ENCODE results near the gene GLRX5.

The GLRX5 gene

GRCh38 chr14:95551435-95551834, 16.6 kb downstream of the GLRX5 start:
- H3K4me1 ChIP-seq (ENCODE audit: insufficient read depth, low read length) = peaks cover 10% of the 10 kb centered on the region
- peaks cover 8% of the 10 kb centered on the region; the same call in 1 of the 2 replicates for H3K27me3 ChIP-seq (ENCODE audit: insufficient read depth, low read length)
- no peaks in the 10 kb centered on the region for H3K36me3 ChIP-seq (ENCODE audit: insufficient read depth, low read length)
- no peak overlapping the region for H3K4me3 ChIP-seq (ENCODE audit: low read length)
- no peaks in the 10 kb centered on the region for H3K9me3 ChIP-seq (ENCODE audit: insufficient read depth, low read depth, low read length)
- WGBS = 100% methylated on average over 1 of the region's 1 CpG
- no peak overlapping the region for H3K9ac ChIP-seq (ENCODE audit: low read depth, low read length)
- H3K27ac ChIP-seq (ENCODE audit: low read depth, low read length) = no peak overlapping the region

- Histone ChIP-seq H3K4me3 (ENCODE audit: low read length) (no peak overlapping the region), H3K9me3 (ENCODE audit: insufficient read depth, low read depth, low read length) (no peaks in the 10 kb centered on the region), H3K27ac (ENCODE audit: low read depth, low read length) (no peak overlapping the region), H3K27me3 (ENCODE audit: insufficient read depth, low read length) (peaks cover 10% of the 10 kb centered on the region; the same call in 1 of the 2 replicates), H3K9ac (ENCODE audit: low read depth, low read length) (no peak overlapping the region), H3K36me3 (ENCODE audit: insufficient read depth, low read length) (no peaks in the 10 kb centered on the region), H3K4me1 (ENCODE audit: insufficient read depth, low read length) (peaks cover 3% of the 10 kb centered on the region)
- 98% methylated on average over 7 of the region's 7 CpGs for WGBS
Measured at GRCh38 chr14:95553141-95553540, 18.3 kb downstream of the GLRX5 start.

- peaks cover 13% of the 10 kb centered on the region; the same call in 1 of the 2 replicates for H3K27me3 ChIP-seq (ENCODE audit: insufficient read depth, low read length)
- 89% methylated on average over 10 of the region's 10 CpGs for WGBS
- no peak overlapping the region for H3K4me3 ChIP-seq (ENCODE audit: low read length)
- no peak overlapping the region for H3K27ac ChIP-seq (ENCODE audit: low read depth, low read length)
- H3K4me1 ChIP-seq (ENCODE audit: insufficient read depth, low read length) = peaks cover 3% of the 10 kb centered on the region
- H3K36me3 ChIP-seq (ENCODE audit: insufficient read depth, low read length) = no peaks in the 10 kb centered on the region
- H3K9me3 ChIP-seq (ENCODE audit: insufficient read depth, low read depth, low read length) = no peaks in the 10 kb centered on the region
- no peak overlapping the region for H3K9ac ChIP-seq (ENCODE audit: low read depth, low read length)
Measured at GRCh38 chr14:95555053-95555452, 20.2 kb downstream of the GLRX5 start.

- H3K36me3 ChIP-seq (ENCODE audit: insufficient read depth, low read length) = no peaks in the 10 kb centered on the region
- H3K27me3 ChIP-seq (ENCODE audit: insufficient read depth, low read length) = peaks cover 13% of the 10 kb centered on the region; the same call in 1 of the 2 replicates
- H3K4me3 ChIP-seq (ENCODE audit: low read length) = no peak overlapping the region
- H3K4me1 ChIP-seq (ENCODE audit: insufficient read depth, low read length) = peaks cover 12% of the 10 kb centered on the region
- H3K9me3 ChIP-seq (ENCODE audit: insufficient read depth, low read depth, low read length) = no peaks in the 10 kb centered on the region
- H3K9ac ChIP-seq (ENCODE audit: low read depth, low read length) = no peak overlapping the region
- WGBS = 72% methylated on average over 11 of the region's 11 CpGs
- no peak overlapping the region for H3K27ac ChIP-seq (ENCODE audit: low read depth, low read length)
Measured at GRCh38 chr14:95557291-95557690, 22.4 kb downstream of the GLRX5 start.

- Histone ChIP-seq H3K27me3 (ENCODE audit: insufficient read depth, low read length) (peaks cover 13% of the 10 kb centered on the region; the same call in 1 of the 2 replicates), H3K27ac (ENCODE audit: low read depth, low read length) (no peak overlapping the region), H3K36me3 (ENCODE audit: insufficient read depth, low read length) (no peaks in the 10 kb centered on the region), H3K4me3 (ENCODE audit: low read length) (no peak overlapping the region), H3K4me1 (ENCODE audit: insufficient read depth, low read length) (peaks cover 12% of the 10 kb centered on the region), H3K9ac (ENCODE audit: low read depth, low read length) (no peak overlapping the region), H3K9me3 (ENCODE audit: insufficient read depth, low read depth, low read length) (no peaks in the 10 kb centered on the region)
- WGBS = 56% methylated on average over 2 of the region's 2 CpGs
Measured at GRCh38 chr14:95557832-95558231, 23.0 kb downstream of the GLRX5 start.

- no peak overlapping the region for H3K9ac ChIP-seq (ENCODE audit: low read depth, low read length)
- H3K4me1 ChIP-seq (ENCODE audit: insufficient read depth, low read length) = peaks cover 12% of the 10 kb centered on the region
- 83% methylated on average over 6 of the region's 6 CpGs for WGBS
- peaks cover 13% of the 10 kb centered on the region; the same call in 1 of the 2 replicates for H3K27me3 ChIP-seq (ENCODE audit: insufficient read depth, low read length)
- no peaks in the 10 kb centered on the region for H3K9me3 ChIP-seq (ENCODE audit: insufficient read depth, low read depth, low read length)
- no peaks in the 10 kb centered on the region for H3K36me3 ChIP-seq (ENCODE audit: insufficient read depth, low read length)
- no peak overlapping the region for H3K27ac ChIP-seq (ENCODE audit: low read depth, low read length)
- no peak overlapping the region for H3K4me3 ChIP-seq (ENCODE audit: low read length)
Measured at GRCh38 chr14:95559203-95559602, 24.4 kb downstream of the GLRX5 start.

GRCh38 chr14:95561001-95561412, 26.2 kb downstream of the GLRX5 start:
- 19% methylated on average over 14 of the region's 14 CpGs for WGBS
- Histone ChIP-seq H3K4me1 (ENCODE audit: insufficient read depth, low read length) (peaks cover 12% of the 10 kb centered on the region), H3K9me3 (ENCODE audit: insufficient read depth, low read depth, low read length) (no peaks in the 10 kb centered on the region), H3K36me3 (ENCODE audit: insufficient read depth, low read length) (no peaks in the 10 kb centered on the region), H3K9ac (ENCODE audit: low read depth, low read length) (no peak overlapping the region), H3K27ac (ENCODE audit: low read depth, low read length) (no peak overlapping the region), H3K4me3 (ENCODE audit: low read length) (no peak overlapping the region), H3K27me3 (ENCODE audit: insufficient read depth, low read length) (peaks cover 9% of the 10 kb centered on the region; the same call in 1 of the 2 replicates)

- Histone ChIP-seq H3K36me3 (ENCODE audit: insufficient read depth, low read length) (no peaks in the 10 kb centered on the region), H3K9me3 (ENCODE audit: insufficient read depth, low read depth, low read length) (no peaks in the 10 kb centered on the region), H3K27ac (ENCODE audit: low read depth, low read length) (no peak overlapping the region), H3K9ac (ENCODE audit: low read depth, low read length) (no peak overlapping the region), H3K4me3 (ENCODE audit: low read length) (no peak overlapping the region), H3K27me3 (ENCODE audit: insufficient read depth, low read length) (peaks cover 2% of the 10 kb centered on the region; the same call in 1 of the 2 replicates), H3K4me1 (ENCODE audit: insufficient read depth, low read length) (peaks cover 9% of the 10 kb centered on the region)
- WGBS = 86% methylated on average over 18 of the region's 18 CpGs
Measured at GRCh38 chr14:95562892-95563685, 28.2 kb downstream of the GLRX5 start.

GRCh38 chr14:95564060-95564459, 29.2 kb downstream of the GLRX5 start:
- Histone ChIP-seq H3K4me1 (ENCODE audit: insufficient read depth, low read length) (peaks cover 9% of the 10 kb centered on the region), H3K36me3 (ENCODE audit: insufficient read depth, low read length) (no peaks in the 10 kb centered on the region)
- 64% methylated on average over 4 of the region's 4 CpGs for WGBS

GRCh38 chr14:95569440-95569839, 34.6 kb downstream of the GLRX5 start:
- H3K4me1 ChIP-seq (ENCODE audit: insufficient read depth, low read length) = no peaks in the 10 kb centered on the region
- no peak overlapping the region for H3K4me3 ChIP-seq (ENCODE audit: low read length)
- H3K36me3 ChIP-seq (ENCODE audit: insufficient read depth, low read length) = no peaks in the 10 kb centered on the region
- WGBS = 93% methylated on average over 3 of the region's 3 CpGs
- H3K27ac ChIP-seq (ENCODE audit: low read depth, low read length) = no peak overlapping the region
- H3K9me3 ChIP-seq (ENCODE audit: insufficient read depth, low read depth, low read length) = no peaks in the 10 kb centered on the region
- H3K9ac ChIP-seq (ENCODE audit: low read depth, low read length) = no peak overlapping the region
- peaks cover 12% of the 10 kb centered on the region; the same call in 1 of the 2 replicates for H3K27me3 ChIP-seq (ENCODE audit: insufficient read depth, low read length)

More at GRCh38 chr14:95564060-95564459, 29.2 kb downstream of the GLRX5 start:
- peaks cover 2% of the 10 kb centered on the region; the same call in 1 of the 2 replicates for H3K27me3 ChIP-seq (ENCODE audit: insufficient read depth, low read length)
- no peak overlapping the region for H3K9ac ChIP-seq (ENCODE audit: low read depth, low read length)
- H3K9me3 ChIP-seq (ENCODE audit: insufficient read depth, low read depth, low read length) = no peaks in the 10 kb centered on the region
- H3K27ac ChIP-seq (ENCODE audit: low read depth, low read length) = no peak overlapping the region
- H3K4me3 ChIP-seq (ENCODE audit: low read length) = no peak overlapping the region

- Histone ChIP-seq H3K27me3 (ENCODE audit: insufficient read depth, low read length) (peaks cover 25% of the 10 kb centered on the region; the same call in 1 of the 2 replicates), H3K9me3 (ENCODE audit: insufficient read depth, low read depth, low read length) (no peaks in the 10 kb centered on the region), H3K9ac (ENCODE audit: low read depth, low read length) (no peak overlapping the region), H3K4me3 (ENCODE audit: low read length) (no peak overlapping the region), H3K36me3 (ENCODE audit: insufficient read depth, low read length) (no peaks in the 10 kb centered on the region), H3K27ac (ENCODE audit: low read depth, low read length) (no peak overlapping the region), H3K4me1 (ENCODE audit: insufficient read depth, low read length) (peaks cover 4% of the 10 kb centered on the region; the same call in 1 of the 2 replicates)
- 97% methylated on average over 7 of the region's 7 CpGs for WGBS
Measured at GRCh38 chr14:95573313-95573712, 38.5 kb downstream of the GLRX5 start.

All from HUES64 (cell line).